Brain microvascular endothelial cell (primary cell): Measurements from ENCODE around the gene GLUD2.
"Not testable (repeated sequence)": the region's sequence is repeated elsewhere in the genome, so short reads cannot be mapped to it uniquely, and the experiment has no call there.

Experiments used
- DNase-seq: peaks from one replicate; pipeline ENCODE4 v3.0.0-alpha.2; 2020
- H3K27ac ChIP-seq: fragments of 250-450 bp; sonication (Bioruptor Pico); 2 replicates; pipeline ENCODE4 v1.5.1; 2020; ENCODE audit warnings: mild to moderate bottlenecking, moderate library complexity
- H3K27me3 ChIP-seq: fragments of 250-450 bp; sonication (Bioruptor Pico); replicated peaks from 2 replicates; pipeline ENCODE4 v1.5.1; 2020; ENCODE audit warnings: mild to moderate bottlenecking
- H3K36me3 ChIP-seq: fragments of 250-450 bp; sonication (Bioruptor Pico); replicated peaks from 2 replicates; pipeline ENCODE4 v1.5.1; 2020; ENCODE audit warnings: mild to moderate bottlenecking
- H3K4me3 ChIP-seq: 2 replicates; pipeline ENCODE4 v1.5.1; 2011; ENCODE audit warnings: low read depth, mild to moderate bottlenecking, control low read depth, low read length, moderate library complexity
- in situ Hi-C: cut with HindIII; loops from 2 replicates; pipeline ENCODE4 v1.10.0; 2017; ENCODE audit warnings: low sequenced_read_pairs, low pct_ligation_motif_present
- TF ChIP-seq, protein P1 (sequence below): IDR thresholded peaks from 2 replicates; pipeline ENCODE4 v1.5.1; 2011; ENCODE audit warnings: low read depth, mild to moderate bottlenecking, moderate library complexity, low read length, control low read depth, inconsistent platforms; ENCODE audit errors: missing control alignments

GLUD2 gene

DNA sequence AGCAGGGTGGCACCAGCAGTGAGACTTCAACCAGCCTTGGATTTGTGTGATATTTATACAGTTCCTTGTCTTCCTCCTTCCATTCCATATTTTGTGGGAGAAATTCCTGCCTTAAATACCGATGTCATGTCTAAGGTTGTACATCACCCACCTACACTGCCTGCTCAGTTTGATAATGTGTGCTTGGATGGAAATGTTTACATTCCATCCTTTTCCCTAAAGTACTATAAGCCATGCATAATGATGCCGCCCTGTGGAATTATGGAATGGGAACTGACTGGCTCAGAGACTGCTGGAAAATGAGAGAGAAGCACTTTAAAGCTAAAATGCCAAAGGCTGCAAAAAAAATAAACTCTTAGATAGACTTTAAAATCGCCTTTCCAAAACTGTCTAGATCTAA lies 11.3 kb upstream of the GLUD2 start:
- in situ Hi-C loops: no loop called here

DNA sequence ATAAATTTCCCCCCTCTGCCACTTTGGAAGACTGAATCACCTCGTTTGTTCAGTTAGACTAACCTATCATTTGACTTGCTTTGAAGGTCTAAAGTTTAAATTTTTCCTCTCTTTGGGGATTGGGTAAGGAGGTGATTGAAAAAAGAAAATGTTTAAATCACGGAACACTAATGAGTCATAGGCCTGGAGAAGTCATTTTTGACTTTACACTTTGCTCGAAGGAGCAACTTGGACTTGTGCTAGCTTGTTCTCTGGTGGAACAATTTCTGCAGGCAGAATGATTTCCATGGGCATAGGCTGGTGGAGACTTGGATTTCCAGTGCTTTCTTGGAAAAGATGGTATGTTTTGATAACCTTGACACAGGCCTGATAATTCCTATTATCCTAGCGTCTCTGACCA lies 10.5 kb upstream of the GLUD2 start:
- DNase-seq: no peak
- Histone ChIP-seq H3K4me3 (no peak overlapping the region), H3K36me3 (no peaks in the 10 kb centered on the region), H3K27ac (no peak overlapping the region), H3K27me3 (no peaks in the 10 kb centered on the region)
- TF ChIP-seq, protein P1, sequence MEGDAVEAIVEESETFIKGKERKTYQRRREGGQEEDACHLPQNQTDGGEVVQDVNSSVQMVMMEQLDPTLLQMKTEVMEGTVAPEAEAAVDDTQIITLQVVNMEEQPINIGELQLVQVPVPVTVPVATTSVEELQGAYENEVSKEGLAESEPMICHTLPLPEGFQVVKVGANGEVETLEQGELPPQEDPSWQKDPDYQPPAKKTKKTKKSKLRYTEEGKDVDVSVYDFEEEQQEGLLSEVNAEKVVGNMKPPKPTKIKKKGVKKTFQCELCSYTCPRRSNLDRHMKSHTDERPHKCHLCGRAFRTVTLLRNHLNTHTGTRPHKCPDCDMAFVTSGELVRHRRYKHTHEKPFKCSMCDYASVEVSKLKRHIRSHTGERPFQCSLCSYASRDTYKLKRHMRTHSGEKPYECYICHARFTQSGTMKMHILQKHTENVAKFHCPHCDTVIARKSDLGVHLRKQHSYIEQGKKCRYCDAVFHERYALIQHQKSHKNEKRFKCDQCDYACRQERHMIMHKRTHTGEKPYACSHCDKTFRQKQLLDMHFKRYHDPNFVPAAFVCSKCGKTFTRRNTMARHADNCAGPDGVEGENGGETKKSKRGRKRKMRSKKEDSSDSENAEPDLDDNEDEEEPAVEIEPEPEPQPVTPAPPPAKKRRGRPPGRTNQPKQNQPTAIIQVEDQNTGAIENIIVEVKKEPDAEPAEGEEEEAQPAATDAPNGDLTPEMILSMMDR: no peak
- in situ Hi-C loops: no loop called here

More for the DNA sequence above, 11.3 kb upstream of the GLUD2 start:
- TF ChIP-seq, protein P1: no peak
- H3K27ac ChIP-seq: no peak overlapping the region
- DNase-seq: no peak
- no peak overlapping the region for H3K4me3 ChIP-seq
- no peaks in the 10 kb centered on the region for H3K27me3 ChIP-seq
- no peaks in the 10 kb centered on the region for H3K36me3 ChIP-seq

DNA sequence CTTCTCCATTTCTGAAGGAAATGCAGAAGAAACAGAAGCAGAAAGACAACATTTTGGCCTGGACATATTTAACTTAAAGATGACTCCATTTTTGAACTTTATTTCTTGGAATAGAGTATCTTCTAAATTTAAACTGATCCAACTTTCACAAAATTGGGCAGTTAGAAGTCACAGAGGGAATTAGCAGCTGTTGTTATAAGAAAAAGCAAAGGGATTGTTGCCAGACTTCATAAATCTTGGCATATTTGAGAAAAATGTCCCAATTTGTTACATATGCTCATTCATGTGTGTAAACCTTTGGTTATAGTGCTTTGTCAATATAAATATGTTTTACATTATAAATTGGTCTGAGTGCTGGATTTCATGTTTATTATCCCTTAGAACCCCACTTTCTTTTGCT lies 3.4 kb downstream of the GLUD2 start:
- DNase-seq: no peak
- Histone ChIP-seq H3K27me3 (no peaks in the 10 kb centered on the region), H3K4me3 (no peak overlapping the region), H3K36me3 (no peaks in the 10 kb centered on the region), H3K27ac (no peak overlapping the region)
- TF ChIP-seq, protein P1: no peak
- in situ Hi-C loops: no loop called here

DNA sequence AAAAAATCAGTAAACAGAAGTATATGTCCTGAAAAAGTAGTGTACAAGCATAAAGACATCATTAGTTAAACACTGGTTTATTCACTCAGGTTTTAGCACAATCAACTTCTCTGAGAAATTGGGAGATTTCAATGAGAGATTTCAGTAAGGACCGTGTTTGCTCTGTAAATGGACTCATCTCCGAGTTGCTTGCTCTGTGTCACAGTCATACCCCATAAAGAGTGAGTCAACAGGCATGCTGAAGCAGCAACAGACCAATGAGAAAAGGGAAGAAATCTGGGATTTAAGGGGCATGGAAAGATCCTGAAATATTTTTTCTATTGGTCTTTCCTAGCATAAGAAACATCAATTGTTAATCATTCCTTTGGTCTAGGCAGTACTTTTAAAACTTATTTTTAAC lies 4.7 kb downstream of the GLUD2 start:
- in situ Hi-C loops: no loop called here
- no peak for DNase-seq
- Histone ChIP-seq H3K27me3 (no peaks in the 10 kb centered on the region), H3K4me3 (no peak overlapping the region), H3K27ac (no peak overlapping the region), H3K36me3 (no peaks in the 10 kb centered on the region)
- TF ChIP-seq, protein P1: no peak

DNA sequence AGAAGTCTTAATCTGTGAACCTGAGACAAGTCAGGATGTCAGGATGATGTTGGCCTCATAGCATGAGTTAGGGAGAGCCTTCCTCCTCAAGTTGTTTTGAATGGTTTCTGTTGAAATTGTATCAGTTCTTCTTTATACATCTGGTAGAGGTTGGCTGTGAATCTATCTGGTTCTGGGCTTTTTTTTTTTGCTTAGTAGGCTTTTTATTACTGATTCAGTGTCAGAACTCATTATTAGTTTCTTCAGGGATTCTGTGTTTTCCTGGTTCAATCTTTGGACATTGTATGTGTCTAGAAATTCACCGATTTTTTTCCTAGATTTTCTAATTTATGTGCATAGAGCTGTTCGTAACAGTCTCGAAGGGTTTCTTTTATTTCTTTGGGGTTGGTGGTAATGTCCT lies 14.9 kb downstream of the GLUD2 start:
- Histone ChIP-seq H3K4me3 (no peak overlapping the region), H3K36me3 (no peaks in the 10 kb centered on the region), H3K27ac (no peak overlapping the region), H3K27me3 (no peaks in the 10 kb centered on the region)
- in situ Hi-C loops: no loop called here
- DNase-seq: no peak
- TF ChIP-seq, protein P1: no peak

DNA sequence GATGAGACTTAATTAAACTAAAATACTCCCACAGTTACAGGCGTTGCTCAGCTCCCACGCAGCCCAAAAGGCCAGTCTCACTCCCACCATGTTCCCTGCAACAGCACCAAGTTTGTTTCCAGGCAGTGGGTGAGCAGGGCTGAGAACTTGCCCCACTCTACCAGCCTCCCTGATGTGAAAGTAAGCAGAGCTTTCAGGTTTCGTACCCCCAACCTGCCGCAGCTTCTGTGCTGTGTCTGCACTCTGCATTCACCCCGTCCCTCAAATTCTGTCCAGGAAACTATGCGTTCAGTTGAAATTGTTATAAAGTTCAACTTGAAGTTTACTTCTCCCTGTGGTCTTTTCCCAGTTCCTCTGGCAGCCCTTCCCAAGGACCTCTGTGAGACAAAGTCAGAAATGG lies 17.2 kb downstream of the GLUD2 start:
- in situ Hi-C loops: no loop called here
- H3K27ac ChIP-seq: no peak overlapping the region
- no peaks in the 10 kb centered on the region for H3K36me3 ChIP-seq
- TF ChIP-seq, protein P1: no peak
- DNase-seq: no peak
- H3K27me3 ChIP-seq: no peaks in the 10 kb centered on the region
- no peak overlapping the region for H3K4me3 ChIP-seq

DNA sequence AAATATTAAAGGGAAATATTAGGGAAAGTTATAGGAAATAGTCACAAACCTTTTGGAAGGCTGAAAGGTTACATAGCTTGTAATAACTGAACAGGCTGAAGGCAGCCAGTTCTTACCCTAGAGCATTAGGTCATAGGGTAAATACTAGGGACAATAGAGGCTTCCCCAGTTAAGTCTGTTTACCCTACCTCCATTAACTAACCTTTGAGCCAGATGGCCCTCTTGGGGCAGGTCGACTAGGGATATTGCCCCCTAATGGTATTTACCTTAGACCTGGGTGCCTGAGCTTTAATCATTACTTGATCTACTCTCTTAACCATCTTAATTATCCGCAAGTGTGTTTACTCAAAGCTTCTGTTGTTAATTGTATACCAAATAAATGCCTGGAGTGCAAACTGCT lies 36.8 kb downstream of the GLUD2 start:
- in situ Hi-C loops: not testable (repeated sequence)

More for the DNA sequence above, 36.8 kb downstream of the GLUD2 start:
- not testable (repeated sequence) for H3K27me3 ChIP-seq, H3K36me3 ChIP-seq, H3K27ac ChIP-seq, H3K4me3 ChIP-seq, DNase-seq
